Right ventricle myocardium superior (tissue), 1 donor: Measurements from ENCODE around the gene CYTH2. TPM values are rescaled to one million over a fixed set of nuclear protein-coding genes. Genes with fewer than 3 reads are reported as not detected.

Experiments
- ATAC-seq: fragments of 200-7000 bp; cut with Tn5 transposase; one replicate; pipeline ENCODE4 v1.9.1; 2020; ENCODE audit warnings: mild to moderate bottlenecking; ENCODE audit not compliant: poor library complexity
- DNase-seq: peaks from one replicate; pipeline ENCODE4 v3.0.0-alpha.2; 2020
- intact Hi-C: fragments of 100-400 bp; cut with DNase I; formaldehyde crosslinking; loops from one replicate; pipeline ENCODE4 v1.11.2; 2022
- total RNA-seq: library from RNA; stranded (reverse); fragmentation: NEBNext Ultra II Directional; extraction: Animal tissue kit (Norgen Biotek cat#: 25700); gene quantifications from one replicate; pipeline ENCODE4 v1.2.1, GENCODE V29; 2021
- donor health status: DM: no; HTN: yes; CAD: no; lungs with severe emphysema.

CYTH2 gene
- total RNA-seq, 1 donor from 2014 or later = 29.8 TPM

DNA sequence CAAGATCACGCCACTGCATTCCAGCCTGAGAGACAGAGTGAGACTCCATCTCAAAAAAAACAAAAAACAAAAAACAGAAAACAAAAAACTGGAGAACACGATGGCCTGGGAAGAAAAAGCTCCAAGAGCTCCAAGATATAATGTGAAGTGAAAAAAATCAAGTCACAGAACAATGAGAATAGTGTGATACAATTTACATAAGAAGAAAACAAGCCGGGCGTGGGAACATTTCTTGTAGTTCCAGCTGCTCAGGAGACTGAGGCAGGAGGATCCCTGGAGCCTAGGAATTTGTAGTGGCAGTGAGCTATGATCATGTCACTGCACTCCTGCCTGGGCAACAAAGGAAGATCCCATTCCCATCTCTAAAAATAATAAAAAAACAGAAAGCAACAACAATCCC is 51.0 kb downstream of the CYTH2 start:
- no peak for ATAC-seq
- intact Hi-C loops = no loop called here
- DNase-seq = no peak

DNA sequence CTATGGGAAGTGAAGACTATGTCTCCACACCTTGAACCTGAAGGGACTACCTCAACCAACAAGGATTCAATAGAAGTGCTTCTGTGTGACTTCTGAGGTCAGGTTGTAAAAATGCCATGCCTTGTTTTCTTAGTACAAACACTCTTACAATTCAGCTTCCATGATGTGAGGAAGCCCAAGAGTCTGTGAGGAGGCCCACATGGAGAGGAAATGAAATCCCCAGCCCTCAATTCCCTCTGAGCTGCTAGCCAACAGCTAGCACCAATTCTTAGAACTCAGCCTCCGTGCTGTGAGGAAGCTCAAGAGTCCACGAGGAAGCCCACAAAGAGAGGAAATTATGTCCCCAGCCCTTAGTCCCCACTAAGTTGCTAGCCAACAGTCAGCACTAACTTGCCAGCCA is 55.1 kb downstream of the CYTH2 start:
- intact Hi-C loops = no loop called here
- DNase-seq = no peak
- ATAC-seq = no peak

DNA sequence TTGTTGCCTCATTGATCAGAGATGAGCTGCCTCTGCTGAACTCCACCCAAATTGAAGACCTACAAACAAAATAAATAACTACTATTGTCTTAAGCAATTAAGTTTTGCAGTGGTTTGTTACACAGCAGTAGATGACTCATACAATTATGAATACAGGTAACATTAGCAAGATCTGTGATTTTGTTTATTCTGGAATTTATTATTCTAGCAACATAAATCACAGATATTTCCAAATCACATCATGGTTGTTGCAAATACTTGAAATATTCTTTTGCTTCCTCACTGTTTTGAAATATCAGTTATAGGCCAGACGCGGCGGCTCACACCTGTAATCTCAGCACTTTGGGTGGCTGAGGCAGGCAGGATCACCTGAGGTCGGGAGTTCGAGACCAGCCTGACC is 55.6 kb downstream of the CYTH2 start:
- intact Hi-C loops = no loop called here
- no peak for ATAC-seq
- no peak for DNase-seq

DNA sequence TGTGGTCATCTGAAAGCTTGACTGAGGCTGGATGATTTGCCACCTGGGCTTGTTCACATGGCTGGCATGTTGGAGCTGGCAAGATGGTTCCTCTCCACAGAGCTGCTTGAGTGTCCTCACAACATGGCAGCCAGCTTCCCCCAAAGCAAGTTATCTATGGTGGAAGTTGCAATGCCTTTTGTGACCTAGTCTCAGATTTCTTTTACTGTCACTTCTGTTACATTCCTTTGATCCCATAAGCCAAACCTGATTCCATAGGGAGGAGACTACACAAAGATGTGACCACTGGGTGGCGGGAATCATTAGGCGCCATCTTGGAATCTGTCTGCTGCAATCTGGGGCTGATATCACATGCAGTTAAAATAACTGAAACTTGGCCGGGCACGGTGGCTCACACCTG is 60.0 kb downstream of the CYTH2 start:
- intact Hi-C loops = no loop called here
- ATAC-seq (no peak), DNase-seq (no peak)

DNA sequence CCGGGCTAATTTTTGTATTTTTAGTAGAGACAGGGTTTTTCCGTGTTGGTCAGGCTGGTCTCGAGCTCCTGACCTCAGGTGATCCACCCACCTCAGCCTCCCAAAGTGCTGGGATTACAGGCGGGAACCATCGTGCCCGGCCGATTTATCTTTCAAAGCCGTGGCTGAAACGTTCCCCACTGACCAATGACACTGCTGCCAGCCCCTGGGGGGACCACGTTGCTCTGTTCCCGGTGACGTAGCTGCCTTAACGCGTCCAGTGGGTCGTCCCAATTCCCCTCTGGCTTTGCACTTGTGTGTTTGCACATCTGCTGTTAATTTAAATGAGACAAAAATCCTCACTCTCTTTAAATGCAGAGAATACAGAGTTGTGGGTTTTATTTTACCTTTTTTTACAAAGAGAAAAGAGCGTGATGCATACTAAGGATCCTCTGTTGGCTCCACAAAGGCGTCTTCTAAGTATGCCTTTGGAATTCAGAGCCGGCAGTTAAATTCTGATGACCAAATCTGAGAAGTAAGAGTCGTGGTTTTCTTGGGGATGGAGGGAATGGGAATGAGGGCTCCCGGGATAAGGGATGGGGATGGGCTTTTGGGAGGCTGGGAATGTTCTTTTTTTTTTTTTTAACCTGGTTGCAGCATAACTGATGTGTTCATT is 61.0 kb downstream of the CYTH2 start:
- DNase-seq (no peak), ATAC-seq (no peak)
- intact Hi-C loops = no loop called here

DNA sequence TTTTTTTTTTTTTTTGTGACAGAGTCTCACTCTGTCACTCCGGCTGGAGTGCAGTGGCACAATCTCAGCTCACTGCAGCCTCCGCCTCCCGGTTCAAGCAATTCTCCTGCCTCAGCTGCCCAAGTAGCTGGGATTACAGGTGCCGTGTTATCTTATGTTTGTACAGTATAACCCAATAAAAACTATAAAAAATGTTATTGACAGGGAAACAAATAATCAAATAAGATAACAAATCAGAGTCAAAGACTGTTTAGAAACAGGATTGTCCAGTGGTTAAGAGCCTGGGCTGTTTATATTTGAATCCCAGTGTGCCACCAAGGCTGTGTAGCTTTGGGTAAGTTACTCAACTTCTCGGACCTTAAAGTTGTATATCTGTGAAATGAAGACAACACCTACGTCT is 61.6 kb downstream of the CYTH2 start:
- no peak for DNase-seq
- intact Hi-C loops = no loop called here
- ATAC-seq = no peak

Other genes with a start within 250 kb of the CYTH2 start
- 27.1 TPM for gene CARD8, start 213.5 kb upstream of the CYTH2 start, total RNA-seq
- 0.51 TPM for gene ZNF114, start 199.3 kb upstream of the CYTH2 start, total RNA-seq
- gene EMP3, start 143.8 kb upstream of the CYTH2 start, total RNA-seq = 41.8 TPM
- 105 TPM for gene TMEM143, start 105.4 kb upstream of the CYTH2 start, total RNA-seq
- not detected for gene SYNGR4, start 105.0 kb upstream of the CYTH2 start, total RNA-seq
- 69.5 TPM for gene KDELR1, start 77.8 kb upstream of the CYTH2 start, total RNA-seq
- 0.54 TPM for gene GRIN2D, start 75.7 kb upstream of the CYTH2 start, total RNA-seq
- gene GRWD1, start 23.4 kb upstream of the CYTH2 start, total RNA-seq = 16.9 TPM
- 0.24 TPM for gene KCNJ14, start 13.8 kb upstream of the CYTH2 start, total RNA-seq
- gene LMTK3, start 42.5 kb downstream of the CYTH2 start, total RNA-seq = 0.70 TPM
- 0.22 TPM for gene SULT2B1, start 82.8 kb downstream of the CYTH2 start, total RNA-seq
- not detected for gene SPACA4, start 137.4 kb downstream of the CYTH2 start, total RNA-seq
- not detected for gene FAM83E, start 145.7 kb downstream of the CYTH2 start, total RNA-seq
- gene RPL18, start 149.8 kb downstream of the CYTH2 start, total RNA-seq = 526 TPM
- 7.6 TPM for gene SPHK2, start 150.1 kb downstream of the CYTH2 start, total RNA-seq
- 14.5 TPM for gene DBP, start 168.0 kb downstream of the CYTH2 start, total RNA-seq
- gene CA11, start 176.8 kb downstream of the CYTH2 start, total RNA-seq = 7.5 TPM
- not detected for gene NTN5, start 203.6 kb downstream of the CYTH2 start, total RNA-seq
- not detected for gene FUT2, start 226.6 kb downstream of the CYTH2 start, total RNA-seq